Endothelial cell of umbilical vein (primary cell): ENCODE data around the gene SAT2. TPM values are rescaled to one million over a fixed set of nuclear protein-coding genes. Genes with fewer than 3 reads are reported as not detected.
"Not testable (repeated sequence)": the region's sequence is repeated elsewhere in the genome, so short reads cannot be mapped to it uniquely, and the experiment has no call there.

Experiments used
- BruUV-seq: library from RNA; stranded (reverse); fragments of 400-500 nt; replicated peaks from 2 replicates; lab custom pipeline; 2021; lab: Mats Ljungman, UMichigan
- CTCF ChIA-PET: fragments of 300-600, 350-600 bp; sonication (Branson Sonifier 250); formaldehyde crosslinking; loops from one replicate; lab custom pipeline; 2021; ENCODE audit warnings: antibody characterized with exemption, inconsistent platforms; lab: Charles Lee
- POLR2A ChIA-PET: fragments of 300-600, 350-600 bp; sonication (Branson Sonifier 250); formaldehyde crosslinking; loops from one replicate; lab custom pipeline; 2021; ENCODE audit warnings: antibody characterized with exemption, inconsistent platforms; lab: Charles Lee
- DNase-seq: peaks from one replicate; pipeline ENCODE4 v3.0.0-alpha.2; 2011; ENCODE audit warnings: low read depth, low spot score
- FAIRE-seq: peaks from 2 replicates; lab custom pipeline; 2011; peaks lifted over from hg19 to GRCh38; lab: Jason Lieb, UNC
- H2AFZ ChIP-seq: 2 replicates; pipeline ENCODE4 v1.6.0; 2012; ENCODE audit warnings: low read depth, low read length, control low read depth, inconsistent platforms
- H3K27ac ChIP-seq: 2 replicates; pipeline ENCODE4 v1.5.1; 2011; ENCODE audit warnings: low read depth, mild to moderate bottlenecking, control low read depth, low read length, moderate library complexity; ENCODE audit not compliant: insufficient read depth
- H3K27me3 ChIP-seq, 2 experiments: 2 replicates each; pipeline versions ENCODE4 v1.6.0 to v1.6.1; 2011; ENCODE audit warnings: low read length in 2 of 2, mixed read lengths in 1 of 2; ENCODE audit not compliant: control insufficient read depth in 2 of 2, insufficient read depth in 2 of 2
- H3K36me3 ChIP-seq, 2 experiments: 2 replicates in 1 of 2; 3 replicates in 1 of 2; pipeline ENCODE4 v1.5.1; 2011; ENCODE audit warnings: low read length in 2 of 2, mild to moderate bottlenecking in 1 of 2, moderate library complexity in 1 of 2; ENCODE audit not compliant: control insufficient read depth in 2 of 2, insufficient read depth in 2 of 2; ENCODE audit errors: extremely low read depth in 1 of 2
- H3K4me1 ChIP-seq: 3 replicates; pipeline ENCODE4 v1.5.1; 2011; ENCODE audit warnings: mild to moderate bottlenecking, low read length; ENCODE audit not compliant: control insufficient read depth, insufficient read depth; ENCODE audit errors: extremely low read depth
- H3K4me2 ChIP-seq: 2 replicates; pipeline ENCODE4 v1.6.1; 2011; ENCODE audit warnings: low read length, control low read depth, mixed read lengths; ENCODE audit not compliant: insufficient read depth
- H3K4me3 ChIP-seq, 3 experiments: fragments of 200-600 bp in 1 of 3; sonication (generic), shearing (Covaris generic) in 1 of 3; replicated peaks in 1 of 3; 2 replicates each; pipeline ENCODE4 v1.5.1; 2011 to 2016; ENCODE audit warnings: control low read depth in 3 of 3, low read length in 3 of 3, mild to moderate bottlenecking in 2 of 3, inconsistent platforms in 1 of 3, low read depth in 1 of 3, moderate library complexity in 1 of 3; ENCODE audit not compliant: insufficient read depth in 1 of 3
- H3K79me2 ChIP-seq: 2 replicates; pipeline ENCODE4 v1.6.0; 2012; ENCODE audit warnings: low read length, inconsistent platforms; ENCODE audit not compliant: control insufficient read depth, insufficient read depth
- H3K9ac ChIP-seq: replicated peaks from 2 replicates; pipeline ENCODE3; 2011; ENCODE audit warnings: low read length, control low read depth; ENCODE audit not compliant: insufficient read depth; ENCODE audit errors: extremely low read depth
- H3K9me1 ChIP-seq: replicated peaks from 3 replicates; pipeline ENCODE4 v1.6.0; 2011; ENCODE audit warnings: mild to moderate bottlenecking, low read length; ENCODE audit not compliant: control insufficient read depth, insufficient read depth; ENCODE audit errors: extremely low read depth
- H3K9me3 ChIP-seq: replicated peaks from 2 replicates; pipeline ENCODE4 v1.5.1; 2012; ENCODE audit warnings: low read length, inconsistent platforms; ENCODE audit not compliant: control insufficient read depth, insufficient read depth
- H4K20me1 ChIP-seq: replicated peaks from 2 replicates; pipeline ENCODE3; 2011; ENCODE audit warnings: mild to moderate bottlenecking, low read length; ENCODE audit not compliant: control insufficient read depth, insufficient read depth; ENCODE audit errors: extremely low read depth
- EZH2 ChIP-seq: IDR thresholded peaks from 2 replicates; pipeline ENCODE4 v1.6.1; 2012; ENCODE audit warnings: borderline replicate concordance, low read depth, mild to moderate bottlenecking, moderate library complexity, low read length, inconsistent platforms; ENCODE audit not compliant: severe bottlenecking
- JUN ChIP-seq: IDR thresholded peaks from 2 replicates; pipeline ENCODE4 v1.6.1; 2011; ENCODE audit warnings: borderline replicate concordance, low read depth; ENCODE audit not compliant: insufficient read length, insufficient read depth
- MYC ChIP-seq: IDR thresholded peaks from one replicate; pipeline ENCODE4 v1.6.1; 2011; ENCODE audit warnings: mild to moderate bottlenecking, low read depth, low read length
- POLR2A ChIP-seq: IDR thresholded peaks from 2 replicates; pipeline ENCODE4 v1.6.1; 2012; ENCODE audit warnings: low read depth, mild to moderate bottlenecking, control low read depth, low read length
- POLR2AphosphoS5 ChIP-seq: IDR thresholded peaks from 2 replicates; pipeline ENCODE4 v1.6.1; 2012; ENCODE audit warnings: low read depth, mild to moderate bottlenecking, control low read depth, low read length, moderate library complexity; ENCODE audit not compliant: insufficient read depth
- dilution Hi-C: fragments of 300-500 bp; cut with MboI; formaldehyde crosslinking; loops from one replicate; pipeline ENCODE4 v1.15.0; 2019; ENCODE audit warnings: low sequenced_read_pairs; ENCODE audit not compliant: extremely low pct_ligation_motif_present
- intact Hi-C: fragments of 100-400 bp; cut with micrococcal nuclease; formaldehyde crosslinking; loops from one replicate; pipeline ENCODE4 v1.10.0; 2022
- polyA plus RNA-seq, 4 experiments: library from polyadenylated mRNA; depleted of rRNA in 3 of 4; stranded (reverse) in 3 of 4; unstranded in 1 of 4; fragments of >200 nt; gene quantifications; 2 replicates each; pipeline versions ENCODE4 v1.2.1 to v1.2.3, GENCODE V29; 2011 to 2012; ENCODE audit warnings: missing spikeins in 1 of 4
- total RNA-seq: library from RNA; stranded (reverse); gene quantifications from 2 replicates; pipeline ENCODE4 v1.2.3, GENCODE V29; 2021
- TF ChIP-seq, protein P1 (sequence below), 2 donors: IDR thresholded peaks; 1 replicate in 1 of 2; 2 replicates in 1 of 2; pipeline ENCODE4 v1.5.1; 2011; ENCODE audit warnings: low read length in 2 of 2, mild to moderate bottlenecking in 2 of 2, moderate library complexity in 2 of 2, control low read depth in 1 of 2, inconsistent platforms in 1 of 2, low read depth in 1 of 2; ENCODE audit not compliant: insufficient read depth in 1 of 2; ENCODE audit errors: extremely low read depth in 1 of 2

Gene SAT2
- total and polyA plus RNA-seq, 2 donors (not counting 3 experiments of a cell fraction or from before 2014, with no cell fraction given): 38.0 to 51.8 TPM

DNA sequence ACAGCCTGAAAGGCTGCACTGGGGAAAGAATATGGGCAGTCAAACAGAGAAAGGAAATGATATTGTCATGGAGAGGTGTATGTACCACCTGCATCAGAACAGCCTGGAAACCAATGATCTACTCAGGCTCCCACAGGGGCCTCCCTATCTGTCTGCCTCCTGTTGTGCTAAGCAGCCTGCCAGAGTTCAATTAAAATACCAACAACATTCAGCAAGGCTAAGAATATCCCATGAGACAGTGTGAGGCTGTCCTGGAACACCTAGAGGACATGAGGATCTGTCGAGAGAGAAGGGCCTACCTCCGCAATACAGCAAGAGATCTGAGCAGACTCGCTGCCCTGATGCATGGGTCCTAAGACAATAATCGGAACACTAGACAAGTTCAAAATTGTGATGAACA lies 21.3 kb downstream of the SAT2 start:
- Histone ChIP-seq H3K9me3 (no peaks in the 10 kb centered on the region), H3K27ac (no peak overlapping the region), H3K27me3 (no peaks in the 10 kb centered on the region), H3K9ac (no peak overlapping the region), H3K4me2 (no peak overlapping the region), H3K4me1 (no peaks in the 10 kb centered on the region), H3K4me3 (no peak overlapping the region), H3K36me3 (peaks cover 7 to 21% of the 10 kb centered on the region in 2 experiments), H3K9me1 (no peaks in the 10 kb centered on the region), H3K79me2 (peaks cover 23% of the 10 kb centered on the region), H4K20me1 (no peaks in the 10 kb centered on the region), H2AFZ (no peak overlapping the region)
- no peak for TF ChIP-seq JUN
- TF ChIP-seq POLR2AphosphoS5: no peak
- no peak for TF ChIP-seq EZH2
- TF ChIP-seq, protein P1, sequence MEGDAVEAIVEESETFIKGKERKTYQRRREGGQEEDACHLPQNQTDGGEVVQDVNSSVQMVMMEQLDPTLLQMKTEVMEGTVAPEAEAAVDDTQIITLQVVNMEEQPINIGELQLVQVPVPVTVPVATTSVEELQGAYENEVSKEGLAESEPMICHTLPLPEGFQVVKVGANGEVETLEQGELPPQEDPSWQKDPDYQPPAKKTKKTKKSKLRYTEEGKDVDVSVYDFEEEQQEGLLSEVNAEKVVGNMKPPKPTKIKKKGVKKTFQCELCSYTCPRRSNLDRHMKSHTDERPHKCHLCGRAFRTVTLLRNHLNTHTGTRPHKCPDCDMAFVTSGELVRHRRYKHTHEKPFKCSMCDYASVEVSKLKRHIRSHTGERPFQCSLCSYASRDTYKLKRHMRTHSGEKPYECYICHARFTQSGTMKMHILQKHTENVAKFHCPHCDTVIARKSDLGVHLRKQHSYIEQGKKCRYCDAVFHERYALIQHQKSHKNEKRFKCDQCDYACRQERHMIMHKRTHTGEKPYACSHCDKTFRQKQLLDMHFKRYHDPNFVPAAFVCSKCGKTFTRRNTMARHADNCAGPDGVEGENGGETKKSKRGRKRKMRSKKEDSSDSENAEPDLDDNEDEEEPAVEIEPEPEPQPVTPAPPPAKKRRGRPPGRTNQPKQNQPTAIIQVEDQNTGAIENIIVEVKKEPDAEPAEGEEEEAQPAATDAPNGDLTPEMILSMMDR (IDR thresholded peaks at IDR 0.05; ENCODE audit: extremely low read depth in 1 of 2, insufficient read depth in 1 of 2, low read depth in 1 of 2, low read length in 2 of 2): no peak
- no peak for TF ChIP-seq MYC
- no peak for TF ChIP-seq POLR2A
- CTCF ChIA-PET: interaction anchor here (0.9 kb wide), 1 partner anchor 8 kb away, joined by 3 read pairs; the partner anchor contains the start of gene FXR2
- no TSS peak for BruUV-seq
- no peak for FAIRE-seq
- intact Hi-C loops (no loop called here), dilution Hi-C loops (no loop called here)
- POLR2A ChIA-PET: no interaction called here
- DNase-seq: no peak

DNA sequence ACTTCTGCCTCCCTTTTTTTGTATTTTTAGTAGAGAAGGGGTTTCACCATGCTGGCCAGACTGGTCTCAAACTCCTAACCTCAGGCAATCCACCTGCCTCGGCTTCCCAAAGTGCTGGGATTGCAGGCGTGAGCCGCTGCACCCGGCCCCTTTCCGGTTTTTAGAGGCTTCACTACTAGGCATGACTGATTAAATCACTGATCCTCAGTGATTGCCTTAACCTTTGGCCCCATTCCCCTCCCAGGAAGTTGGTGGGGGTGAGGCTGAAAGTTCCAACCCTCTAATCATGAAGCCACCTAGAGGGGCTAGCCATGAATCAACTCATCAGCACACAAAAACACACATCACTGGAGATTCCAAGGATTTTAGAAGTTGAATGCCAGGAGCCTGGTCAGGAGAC lies 30.1 kb downstream of the SAT2 start:
- BruUV-seq, CTCF ChIA-PET, H3K4me3 ChIP-seq, POLR2A ChIA-PET, H3K27ac ChIP-seq, H3K4me2 ChIP-seq, H3K27me3 ChIP-seq, H4K20me1 ChIP-seq, intact Hi-C loops, DNase-seq, H2AFZ ChIP-seq, dilution Hi-C loops, H3K9me3 ChIP-seq, H3K4me1 ChIP-seq, H3K79me2 ChIP-seq, H3K9ac ChIP-seq, H3K9me1 ChIP-seq, FAIRE-seq: not testable (repeated sequence)
- H3K36me3 ChIP-seq: peaks cover 18 to 54% of the 10 kb centered on the region in 2 experiments
